ENCODE data around the gene FITM2.

- TF ChIP-seq, protein P1, sequence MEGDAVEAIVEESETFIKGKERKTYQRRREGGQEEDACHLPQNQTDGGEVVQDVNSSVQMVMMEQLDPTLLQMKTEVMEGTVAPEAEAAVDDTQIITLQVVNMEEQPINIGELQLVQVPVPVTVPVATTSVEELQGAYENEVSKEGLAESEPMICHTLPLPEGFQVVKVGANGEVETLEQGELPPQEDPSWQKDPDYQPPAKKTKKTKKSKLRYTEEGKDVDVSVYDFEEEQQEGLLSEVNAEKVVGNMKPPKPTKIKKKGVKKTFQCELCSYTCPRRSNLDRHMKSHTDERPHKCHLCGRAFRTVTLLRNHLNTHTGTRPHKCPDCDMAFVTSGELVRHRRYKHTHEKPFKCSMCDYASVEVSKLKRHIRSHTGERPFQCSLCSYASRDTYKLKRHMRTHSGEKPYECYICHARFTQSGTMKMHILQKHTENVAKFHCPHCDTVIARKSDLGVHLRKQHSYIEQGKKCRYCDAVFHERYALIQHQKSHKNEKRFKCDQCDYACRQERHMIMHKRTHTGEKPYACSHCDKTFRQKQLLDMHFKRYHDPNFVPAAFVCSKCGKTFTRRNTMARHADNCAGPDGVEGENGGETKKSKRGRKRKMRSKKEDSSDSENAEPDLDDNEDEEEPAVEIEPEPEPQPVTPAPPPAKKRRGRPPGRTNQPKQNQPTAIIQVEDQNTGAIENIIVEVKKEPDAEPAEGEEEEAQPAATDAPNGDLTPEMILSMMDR (IDR thresholded peaks at IDR 0.05) = no peak
- no peak for TF ChIP-seq POLR2A (IDR thresholded peaks at IDR 0.05; ENCODE audit: low read depth)
These were observed 45.3 kb upstream of the FITM2 start for GRCh38 chr20:44356353-44356723.
